GM19452 (cell line): ENCODE results near the gene SPARCL1.
"Not testable (repeated sequence)": the region's sequence is repeated elsewhere in the genome, so short reads cannot be mapped to it uniquely, and the experiment has no call there.

Source experiments
- ATAC-seq: cut with Tn5 transposase; IDR thresholded peaks from one replicate; pipeline ENCODE4 v1.9.1; 2021; ENCODE audit not compliant: unreplicated experiment

SPARCL1 gene

GRCh38 chr4:87458913-87459312 is 70.3 kb downstream of the SPARCL1 start:
- no peak for ATAC-seq

- ATAC-seq: no peak
These were observed 77.6 kb downstream of the SPARCL1 start for GRCh38 chr4:87451537-87451936.

DNA sequence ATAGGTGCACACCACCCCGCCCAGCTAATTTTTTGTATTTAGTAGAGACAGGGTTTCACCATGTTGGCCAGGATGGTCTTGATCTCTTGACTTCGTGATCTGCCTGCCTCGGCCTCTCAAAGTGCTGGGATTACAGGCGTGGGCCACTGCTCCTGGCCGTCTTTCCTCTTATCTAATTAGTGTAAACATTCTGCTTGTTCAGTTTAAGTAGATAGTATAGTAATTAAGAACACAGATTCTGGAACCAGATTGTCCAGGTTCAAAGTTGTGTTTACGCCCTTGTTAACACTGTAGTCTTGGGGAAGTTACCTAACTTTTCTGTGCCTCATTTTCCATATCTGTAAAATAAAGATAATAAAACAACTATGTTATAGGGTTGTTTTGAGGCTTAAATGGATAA is 82.8 kb downstream of the SPARCL1 start:
- ATAC-seq: not testable (repeated sequence)

GRCh38 chr4:87445964-87446363 is 83.2 kb downstream of the SPARCL1 start:
- no peak for ATAC-seq

DNA sequence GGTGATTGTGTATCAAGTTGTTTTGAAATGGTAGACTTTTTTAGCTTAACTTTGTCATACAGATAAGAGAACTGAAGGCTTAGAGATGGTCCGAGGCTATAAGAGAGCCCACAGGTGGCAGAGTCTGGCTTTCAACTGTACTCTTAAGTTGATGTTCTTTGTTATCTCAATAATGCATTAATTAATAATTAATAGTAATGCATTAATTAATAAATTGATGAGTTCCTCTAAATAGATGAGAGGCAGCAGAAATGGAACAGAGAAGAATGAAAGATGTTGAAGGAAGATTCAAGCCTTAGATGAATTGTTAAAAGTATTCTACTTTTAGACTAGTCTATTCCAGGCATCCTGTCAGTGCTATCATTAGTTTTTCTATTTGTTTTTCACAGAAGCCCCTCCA is 84.4 kb downstream of the SPARCL1 start:
- no peak for ATAC-seq

GRCh38 chr4:87442889-87443288 is 86.3 kb downstream of the SPARCL1 start:
- no peak for ATAC-seq

GRCh38 chr4:87433342-87433741 is 95.8 kb downstream of the SPARCL1 start:
- ATAC-seq: no peak

- no peak for ATAC-seq
These were observed 99.1 kb downstream of the SPARCL1 start for GRCh38 chr4:87430038-87430437.

DNA sequence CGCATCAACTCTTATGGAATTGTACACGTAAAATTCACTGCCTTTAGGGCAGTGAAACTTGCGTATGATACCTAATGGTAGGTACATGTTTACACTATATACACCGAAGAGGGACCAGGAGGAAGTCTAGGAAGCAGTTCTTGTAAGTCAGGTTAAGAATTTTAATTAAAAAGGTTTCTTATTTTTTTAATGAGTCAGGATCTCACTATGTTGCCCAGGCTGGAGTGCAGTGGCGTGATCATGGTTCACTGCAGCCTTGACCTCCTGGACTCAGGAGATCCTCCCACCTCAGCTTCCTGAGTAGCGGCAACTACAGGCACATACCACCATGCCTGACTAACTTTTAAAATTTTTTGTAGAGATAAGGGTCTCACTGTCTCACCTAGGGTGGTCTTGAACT is 100.2 kb downstream of the SPARCL1 start:
- ATAC-seq: no peak

DNA sequence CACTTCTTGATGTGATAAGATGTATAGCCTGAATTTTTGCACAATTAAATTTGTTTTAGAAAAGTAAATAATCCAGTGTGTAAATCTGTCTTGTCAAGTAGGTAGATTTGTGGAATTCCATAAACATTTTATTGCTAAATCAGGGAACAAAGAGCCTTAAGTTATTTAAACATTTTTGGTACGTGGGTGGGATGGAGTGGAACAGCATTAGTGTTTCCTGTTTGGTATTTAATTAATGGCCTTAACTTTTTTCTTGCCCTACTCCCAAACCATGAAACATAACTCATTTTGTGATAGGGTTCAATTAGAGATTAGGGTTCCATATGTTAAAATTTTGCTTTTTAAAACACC is 101.7 kb downstream of the SPARCL1 start:
- ATAC-seq: no peak

- ATAC-seq: no peak
These were observed 102.2 kb downstream of the SPARCL1 start for GRCh38 chr4:87426865-87427517.

DNA sequence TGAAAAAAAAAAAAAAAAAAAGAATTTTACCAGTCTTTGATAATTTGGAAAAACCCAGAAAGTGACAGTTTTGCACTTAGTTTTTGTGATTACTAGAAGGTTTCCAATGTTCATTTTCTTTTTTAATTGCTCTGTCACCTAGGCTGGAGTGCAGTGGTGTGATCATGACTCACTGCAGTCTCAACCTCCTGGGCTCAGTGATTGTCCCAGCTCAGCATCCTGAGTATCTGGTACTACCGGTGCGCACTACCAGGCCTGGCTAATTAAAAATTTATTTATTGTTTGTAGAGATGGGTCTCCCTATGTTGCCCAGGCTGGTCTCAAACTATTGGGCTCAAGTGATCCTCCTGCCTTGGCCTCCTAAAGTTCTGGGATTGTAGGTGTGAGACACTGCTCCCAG is 103.5 kb downstream of the SPARCL1 start:
- ATAC-seq: no peak

- not testable (repeated sequence) for ATAC-seq
These were observed 105.1 kb downstream of the SPARCL1 start for GRCh38 chr4:87424099-87424543.
